ENCODE results near the gene SOX18. TPM values are rescaled to one million over a fixed set of nuclear protein-coding genes. Genes with fewer than 3 reads are reported as not detected.
A peak's percentile ranks its signal among the peaks of the same experiment; 100 is the strongest.

SOX18 gene
- total and polyA plus RNA-seq, 2 of the 13 experiments (the other 11 are each of a cell fraction or from before 2014, with no cell fraction given): 1.6 to 1.9 TPM

DNA sequence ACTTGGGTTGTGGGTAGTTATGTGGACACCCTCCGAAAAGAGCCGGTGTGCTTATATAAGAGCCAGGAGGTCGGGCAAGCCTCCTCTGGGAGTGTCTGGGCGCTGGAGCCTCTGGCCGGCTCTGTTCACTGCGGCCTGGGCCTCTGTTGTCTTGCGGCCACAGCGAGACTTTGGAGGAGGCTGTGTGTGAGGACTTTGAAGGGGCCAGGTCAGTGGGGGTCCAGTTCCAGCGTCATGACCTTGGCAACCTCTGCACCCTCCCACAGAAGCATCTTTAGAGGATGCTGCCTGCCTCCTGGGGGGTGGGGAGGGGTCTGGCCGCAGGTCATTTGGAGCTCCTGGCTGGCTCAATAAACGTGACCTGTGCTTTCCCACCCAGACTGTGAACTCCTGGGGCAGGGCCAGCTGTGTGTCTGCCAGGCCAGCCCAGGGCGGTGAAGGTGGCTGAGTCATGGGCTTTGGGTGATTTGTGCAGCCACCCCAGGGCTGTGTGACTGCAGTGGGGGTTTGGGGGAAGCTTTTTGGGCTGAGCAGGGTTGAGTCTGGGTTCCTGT is 14.8 kb upstream of the SOX18 start (continued):
- TF ChIP-seq, protein P1, sequence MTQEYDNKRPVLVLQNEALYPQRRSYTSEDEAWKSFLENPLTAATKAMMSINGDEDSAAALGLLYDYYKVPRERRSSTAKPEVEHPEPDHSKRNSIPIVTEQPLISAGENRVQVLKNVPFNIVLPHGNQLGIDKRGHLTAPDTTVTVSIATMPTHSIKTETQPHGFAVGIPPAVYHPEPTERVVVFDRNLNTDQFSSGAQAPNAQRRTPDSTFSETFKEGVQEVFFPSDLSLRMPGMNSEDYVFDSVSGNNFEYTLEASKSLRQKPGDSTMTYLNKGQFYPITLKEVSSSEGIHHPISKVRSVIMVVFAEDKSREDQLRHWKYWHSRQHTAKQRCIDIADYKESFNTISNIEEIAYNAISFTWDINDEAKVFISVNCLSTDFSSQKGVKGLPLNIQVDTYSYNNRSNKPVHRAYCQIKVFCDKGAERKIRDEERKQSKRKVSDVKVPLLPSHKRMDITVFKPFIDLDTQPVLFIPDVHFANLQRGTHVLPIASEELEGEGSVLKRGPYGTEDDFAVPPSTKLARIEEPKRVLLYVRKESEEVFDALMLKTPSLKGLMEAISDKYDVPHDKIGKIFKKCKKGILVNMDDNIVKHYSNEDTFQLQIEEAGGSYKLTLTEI (CRISPR knock-in tag; conservative IDR thresholded peaks at IDR 0.05): no peak
- TF ChIP-seq, protein P2, sequence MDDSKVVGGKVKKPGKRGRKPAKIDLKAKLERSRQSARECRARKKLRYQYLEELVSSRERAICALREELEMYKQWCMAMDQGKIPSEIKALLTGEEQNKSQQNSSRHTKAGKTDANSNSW (CRISPR knock-in tag; IDR thresholded peaks at IDR 0.05; ENCODE audit: borderline replicate concordance): no peak
- TF ChIP-seq ZNF530 (CRISPR knock-in tag; IDR thresholded peaks at IDR 0.05; ENCODE audit: low read depth) (no peak), ZNF484 (CRISPR knock-in tag; IDR thresholded peaks at IDR 0.05; ENCODE audit: borderline replicate concordance, low read depth) (no peak), FOXP1 (IDR thresholded peaks at IDR 0.05) (no peak), FOXP1 (CRISPR knock-in tag; IDR thresholded peaks at IDR 0.05) (no peak), ZNF660 (CRISPR knock-in tag; IDR thresholded peaks at IDR 0.05; ENCODE audit: borderline replicate concordance, low read depth) (no peak; the same call in 1 of the 2 replicates), PHF21A (CRISPR knock-in tag; IDR thresholded peaks at IDR 0.05) (peak; percentile 46; the same call in 1 of the 2 replicates), KLF12 (CRISPR knock-in tag; IDR thresholded peaks at IDR 0.05; ENCODE audit: borderline replicate concordance) (peak; percentile 41; the same call in 1 of the 2 replicates), SETDB1 (CRISPR knock-in tag; IDR thresholded peaks at IDR 0.05; ENCODE audit: borderline replicate concordance) (no peak), PHF5A (CRISPR knock-in tag; IDR thresholded peaks at IDR 0.05; ENCODE audit: low read depth, unreplicated experiment) (no peak), SATB2 (CRISPR knock-in tag; IDR thresholded peaks at IDR 0.05) (no peak), ZNF788 (CRISPR knock-in tag; IDR thresholded peaks at IDR 0.05; ENCODE audit: borderline replicate concordance) (0 out of 2 replicates have a peak, but pooled peaks have one; percentile 8), ZNF563 (CRISPR knock-in tag; IDR thresholded peaks at IDR 0.05) (no peak), ZNF557 (CRISPR knock-in tag; IDR thresholded peaks at IDR 0.05) (no peak), ZEB1 (IDR thresholded peaks at IDR 0.05; ENCODE audit: insufficient replicate concordance, low read depth) (no peak), NCOR1 (IDR thresholded peaks at IDR 0.05; ENCODE audit: borderline replicate concordance, low read length) (no peak), ARNTL (CRISPR knock-in tag; IDR thresholded peaks at IDR 0.05) (peak; percentile 82), KLF15 (CRISPR knock-in tag; IDR thresholded peaks at IDR 0.05; ENCODE audit: borderline replicate concordance) (no peak), SP1 (IDR thresholded peaks at IDR 0.05) (no peak), SP1 (CRISPR knock-in tag; IDR thresholded peaks at IDR 0.05) (peak; percentile 1; the same call in 1 of the 2 replicates)
- TF ChIP-seq, protein P3, sequence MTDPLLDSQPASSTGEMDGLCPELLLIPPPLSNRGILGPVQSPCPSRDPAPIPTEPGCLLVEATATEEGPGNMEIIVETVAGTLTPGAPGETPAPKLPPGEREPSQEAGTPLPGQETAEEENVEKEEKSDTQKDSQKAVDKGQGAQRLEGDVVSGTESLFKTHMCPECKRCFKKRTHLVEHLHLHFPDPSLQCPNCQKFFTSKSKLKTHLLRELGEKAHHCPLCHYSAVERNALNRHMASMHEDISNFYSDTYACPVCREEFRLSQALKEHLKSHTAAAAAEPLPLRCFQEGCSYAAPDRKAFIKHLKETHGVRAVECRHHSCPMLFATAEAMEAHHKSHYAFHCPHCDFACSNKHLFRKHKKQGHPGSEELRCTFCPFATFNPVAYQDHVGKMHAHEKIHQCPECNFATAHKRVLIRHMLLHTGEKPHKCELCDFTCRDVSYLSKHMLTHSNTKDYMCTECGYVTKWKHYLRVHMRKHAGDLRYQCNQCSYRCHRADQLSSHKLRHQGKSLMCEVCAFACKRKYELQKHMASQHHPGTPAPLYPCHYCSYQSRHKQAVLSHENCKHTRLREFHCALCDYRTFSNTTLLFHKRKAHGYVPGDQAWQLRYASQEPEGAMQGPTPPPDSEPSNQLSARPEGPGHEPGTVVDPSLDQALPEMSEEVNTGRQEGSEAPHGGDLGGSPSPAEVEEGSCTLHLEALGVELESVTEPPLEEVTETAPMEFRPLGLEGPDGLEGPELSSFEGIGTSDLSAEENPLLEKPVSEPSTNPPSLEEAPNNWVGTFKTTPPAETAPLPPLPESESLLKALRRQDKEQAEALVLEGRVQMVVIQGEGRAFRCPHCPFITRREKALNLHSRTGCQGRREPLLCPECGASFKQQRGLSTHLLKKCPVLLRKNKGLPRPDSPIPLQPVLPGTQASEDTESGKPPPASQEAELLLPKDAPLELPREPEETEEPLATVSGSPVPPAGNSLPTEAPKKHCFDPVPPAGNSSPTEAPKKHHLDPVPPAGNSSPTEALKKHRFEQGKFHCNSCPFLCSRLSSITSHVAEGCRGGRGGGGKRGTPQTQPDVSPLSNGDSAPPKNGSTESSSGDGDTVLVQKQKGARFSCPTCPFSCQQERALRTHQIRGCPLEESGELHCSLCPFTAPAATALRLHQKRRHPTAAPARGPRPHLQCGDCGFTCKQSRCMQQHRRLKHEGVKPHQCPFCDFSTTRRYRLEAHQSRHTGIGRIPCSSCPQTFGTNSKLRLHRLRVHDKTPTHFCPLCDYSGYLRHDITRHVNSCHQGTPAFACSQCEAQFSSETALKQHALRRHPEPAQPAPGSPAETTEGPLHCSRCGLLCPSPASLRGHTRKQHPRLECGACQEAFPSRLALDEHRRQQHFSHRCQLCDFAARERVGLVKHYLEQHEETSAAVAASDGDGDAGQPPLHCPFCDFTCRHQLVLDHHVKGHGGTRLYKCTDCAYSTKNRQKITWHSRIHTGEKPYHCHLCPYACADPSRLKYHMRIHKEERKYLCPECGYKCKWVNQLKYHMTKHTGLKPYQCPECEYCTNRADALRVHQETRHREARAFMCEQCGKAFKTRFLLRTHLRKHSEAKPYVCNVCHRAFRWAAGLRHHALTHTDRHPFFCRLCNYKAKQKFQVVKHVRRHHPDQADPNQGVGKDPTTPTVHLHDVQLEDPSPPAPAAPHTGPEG (CRISPR knock-in tag; IDR thresholded peaks at IDR 0.05): peak; percentile 39
- TF ChIP-seq, protein P4, sequence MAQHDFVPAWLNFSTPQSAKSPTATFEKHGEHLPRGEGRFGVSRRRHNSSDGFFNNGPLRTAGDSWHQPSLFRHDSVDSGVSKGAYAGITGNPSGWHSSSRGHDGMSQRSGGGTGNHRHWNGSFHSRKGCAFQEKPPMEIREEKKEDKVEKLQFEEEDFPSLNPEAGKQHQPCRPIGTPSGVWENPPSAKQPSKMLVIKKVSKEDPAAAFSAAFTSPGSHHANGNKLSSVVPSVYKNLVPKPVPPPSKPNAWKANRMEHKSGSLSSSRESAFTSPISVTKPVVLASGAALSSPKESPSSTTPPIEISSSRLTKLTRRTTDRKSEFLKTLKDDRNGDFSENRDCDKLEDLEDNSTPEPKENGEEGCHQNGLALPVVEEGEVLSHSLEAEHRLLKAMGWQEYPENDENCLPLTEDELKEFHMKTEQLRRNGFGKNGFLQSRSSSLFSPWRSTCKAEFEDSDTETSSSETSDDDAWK (CRISPR knock-in tag; IDR thresholded peaks at IDR 0.05): no peak

All from HepG2 (cell line).